Retinal pigment epithelial cell (primary cell): ENCODE measurements around the gene LSR.

ENCODE experiments used
- DNase-seq: peaks from one replicate; pipeline ENCODE4 v3.0.0-alpha.2; 2010; ENCODE audit warnings: low read depth
- H3K4me3 ChIP-seq: 2 replicates; pipeline ENCODE4 v1.5.1; 2011; ENCODE audit warnings: mild to moderate bottlenecking, low read length, control low read depth, moderate library complexity
- TF ChIP-seq, protein P1 (sequence below): conservative IDR thresholded peaks from 2 replicates; pipeline ENCODE4 v1.5.1; 2011; ENCODE audit warnings: low read depth, low read length, control low read depth, inconsistent platforms

Gene LSR

DNA sequence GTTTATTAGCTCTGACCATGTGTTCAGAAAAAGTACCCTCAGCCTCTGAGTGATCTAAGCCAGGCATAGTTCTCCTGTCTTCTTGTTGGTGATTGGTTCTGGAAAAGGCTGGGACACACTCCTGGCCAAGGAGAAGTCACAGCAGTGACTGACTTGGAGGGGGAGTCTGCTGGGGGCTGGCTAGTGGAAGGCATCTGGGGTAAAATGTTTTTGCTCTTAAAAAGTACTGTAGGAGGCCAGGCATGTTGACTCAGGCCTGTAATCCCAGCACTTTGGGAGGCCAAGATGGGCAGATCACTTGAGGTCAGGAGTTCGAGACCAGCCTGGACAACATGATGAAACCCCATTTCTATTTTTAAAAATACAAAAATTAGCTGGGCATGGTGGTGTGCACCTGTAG is 41.9 kb upstream of the LSR start:
- no peak for DNase-seq
- no peak overlapping the region for H3K4me3 ChIP-seq
- TF ChIP-seq, protein P1, sequence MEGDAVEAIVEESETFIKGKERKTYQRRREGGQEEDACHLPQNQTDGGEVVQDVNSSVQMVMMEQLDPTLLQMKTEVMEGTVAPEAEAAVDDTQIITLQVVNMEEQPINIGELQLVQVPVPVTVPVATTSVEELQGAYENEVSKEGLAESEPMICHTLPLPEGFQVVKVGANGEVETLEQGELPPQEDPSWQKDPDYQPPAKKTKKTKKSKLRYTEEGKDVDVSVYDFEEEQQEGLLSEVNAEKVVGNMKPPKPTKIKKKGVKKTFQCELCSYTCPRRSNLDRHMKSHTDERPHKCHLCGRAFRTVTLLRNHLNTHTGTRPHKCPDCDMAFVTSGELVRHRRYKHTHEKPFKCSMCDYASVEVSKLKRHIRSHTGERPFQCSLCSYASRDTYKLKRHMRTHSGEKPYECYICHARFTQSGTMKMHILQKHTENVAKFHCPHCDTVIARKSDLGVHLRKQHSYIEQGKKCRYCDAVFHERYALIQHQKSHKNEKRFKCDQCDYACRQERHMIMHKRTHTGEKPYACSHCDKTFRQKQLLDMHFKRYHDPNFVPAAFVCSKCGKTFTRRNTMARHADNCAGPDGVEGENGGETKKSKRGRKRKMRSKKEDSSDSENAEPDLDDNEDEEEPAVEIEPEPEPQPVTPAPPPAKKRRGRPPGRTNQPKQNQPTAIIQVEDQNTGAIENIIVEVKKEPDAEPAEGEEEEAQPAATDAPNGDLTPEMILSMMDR = no peak

DNA sequence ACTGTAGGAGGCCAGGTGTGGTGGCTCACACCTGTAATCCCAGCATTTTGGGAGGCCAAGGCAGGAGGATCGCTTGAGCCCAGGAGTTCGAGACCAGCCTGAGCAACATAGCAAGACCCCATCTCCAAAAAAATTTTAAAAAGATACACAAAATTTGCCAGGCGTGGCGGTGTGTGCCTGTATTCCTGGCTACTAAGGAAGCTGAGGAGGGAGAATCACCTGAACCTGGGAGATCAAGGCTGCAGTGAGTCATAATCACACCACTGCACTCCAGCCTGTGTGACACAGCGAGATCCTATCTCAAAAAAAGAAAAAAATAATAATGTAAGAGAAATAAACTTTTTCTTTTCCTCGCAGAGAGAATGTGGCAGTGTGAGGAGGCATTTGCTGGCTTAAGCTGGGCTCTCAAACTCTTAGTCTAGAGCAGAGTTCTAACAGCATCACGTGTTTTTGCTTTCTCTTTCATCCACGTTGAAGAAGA is 41.4 kb upstream of the LSR start:
- no peak for DNase-seq
- H3K4me3 ChIP-seq = no peak overlapping the region
- TF ChIP-seq, protein P1 = no peak

DNA sequence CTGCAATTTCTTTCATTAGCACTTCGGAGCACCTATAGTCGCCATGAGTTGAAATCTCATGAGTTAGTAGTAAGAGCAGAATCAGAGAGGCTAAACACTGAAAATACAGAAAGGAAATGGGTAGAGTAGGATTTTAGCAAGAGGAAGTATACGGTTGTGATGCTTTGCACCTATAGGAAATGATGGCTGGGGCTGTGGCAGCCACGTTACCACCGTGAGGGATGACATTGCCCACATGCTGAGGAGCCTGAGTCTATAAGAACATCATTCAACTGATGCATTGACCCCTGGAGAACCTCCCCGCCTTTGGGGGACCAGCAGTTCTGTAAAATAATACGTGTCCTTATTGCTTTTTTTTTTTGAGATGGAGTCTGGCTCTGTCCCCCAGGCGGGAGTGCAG is 40.7 kb upstream of the LSR start:
- TF ChIP-seq, protein P1 = no peak
- no peak for DNase-seq
- H3K4me3 ChIP-seq = no peak overlapping the region

DNA sequence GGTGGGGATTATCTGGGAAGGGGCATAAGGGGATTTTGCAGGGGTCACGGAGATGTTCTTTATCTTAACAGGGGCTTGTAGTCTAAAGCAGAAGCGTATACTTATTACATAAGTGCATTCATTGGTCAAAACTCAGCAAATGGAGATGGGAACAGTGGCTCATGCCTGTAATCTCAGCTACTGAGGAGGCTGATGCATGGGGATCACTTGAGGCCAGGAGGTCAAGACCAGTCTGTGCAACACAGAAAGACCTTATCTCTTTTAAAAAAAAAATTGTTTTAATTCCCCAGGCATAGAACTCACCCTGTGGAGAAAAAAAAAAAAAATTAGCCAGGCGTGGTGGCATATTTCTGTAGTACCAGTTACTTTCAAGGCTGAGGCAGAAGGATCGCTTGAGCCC is 39.2 kb upstream of the LSR start:
- TF ChIP-seq, protein P1 = no peak
- H3K4me3 ChIP-seq = no peak overlapping the region
- DNase-seq = no peak

DNA sequence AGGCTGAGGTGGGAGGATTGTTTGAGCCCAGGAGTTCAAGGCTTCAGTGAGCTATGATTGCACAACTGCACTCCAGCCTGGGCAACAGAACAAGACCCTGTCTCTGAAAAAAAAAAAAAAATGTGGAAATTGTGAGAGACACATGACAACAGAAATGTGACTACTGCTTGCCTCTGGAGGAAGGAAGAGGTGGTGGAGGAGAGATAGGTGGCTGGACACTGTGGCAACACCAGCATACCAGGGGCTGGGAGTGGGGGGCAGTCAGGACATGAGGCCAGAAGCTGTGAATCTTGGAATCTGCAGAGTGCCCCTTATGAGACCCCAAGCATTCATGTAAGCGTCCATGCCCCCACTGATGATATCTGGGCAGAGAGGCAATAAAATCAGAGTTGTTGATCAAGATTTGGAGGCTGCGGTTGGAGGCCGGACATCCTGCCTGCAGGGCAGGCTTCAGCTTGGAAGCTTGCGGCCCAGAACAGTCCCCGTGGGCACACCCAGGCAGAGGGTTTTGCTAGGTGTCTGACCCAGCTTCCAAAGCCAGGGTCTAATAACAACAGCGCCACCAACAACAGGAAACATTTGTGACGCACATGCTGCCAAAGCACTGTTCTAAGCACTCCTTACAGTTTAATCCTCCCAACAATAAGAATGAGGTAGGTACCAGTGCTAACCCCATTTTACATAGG is 37.1 kb upstream of the LSR start:
- TF ChIP-seq, protein P1 = no peak
- DNase-seq = no peak
- H3K4me3 ChIP-seq = no peak overlapping the region

DNA sequence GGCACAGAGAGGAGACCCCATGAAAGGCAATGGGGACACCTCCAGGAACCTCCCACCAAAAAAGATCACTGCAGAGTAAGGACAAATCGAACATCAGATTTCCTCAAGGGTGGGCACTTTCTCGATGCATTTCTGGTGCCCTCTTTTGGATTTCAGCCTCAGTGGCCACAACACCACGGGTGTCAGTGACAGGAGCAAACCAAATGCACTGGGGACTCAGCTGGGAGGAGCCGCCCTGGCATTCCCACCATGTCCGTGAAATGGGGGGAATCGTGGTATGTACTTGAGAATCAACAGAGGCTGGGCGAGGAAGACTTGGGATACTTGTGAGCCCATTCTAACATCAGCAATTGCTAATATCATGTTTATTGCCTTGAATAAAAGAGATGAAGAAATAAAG is 36.6 kb upstream of the LSR start:
- TF ChIP-seq, protein P1 = no peak
- no peak for DNase-seq
- no peak overlapping the region for H3K4me3 ChIP-seq

DNA sequence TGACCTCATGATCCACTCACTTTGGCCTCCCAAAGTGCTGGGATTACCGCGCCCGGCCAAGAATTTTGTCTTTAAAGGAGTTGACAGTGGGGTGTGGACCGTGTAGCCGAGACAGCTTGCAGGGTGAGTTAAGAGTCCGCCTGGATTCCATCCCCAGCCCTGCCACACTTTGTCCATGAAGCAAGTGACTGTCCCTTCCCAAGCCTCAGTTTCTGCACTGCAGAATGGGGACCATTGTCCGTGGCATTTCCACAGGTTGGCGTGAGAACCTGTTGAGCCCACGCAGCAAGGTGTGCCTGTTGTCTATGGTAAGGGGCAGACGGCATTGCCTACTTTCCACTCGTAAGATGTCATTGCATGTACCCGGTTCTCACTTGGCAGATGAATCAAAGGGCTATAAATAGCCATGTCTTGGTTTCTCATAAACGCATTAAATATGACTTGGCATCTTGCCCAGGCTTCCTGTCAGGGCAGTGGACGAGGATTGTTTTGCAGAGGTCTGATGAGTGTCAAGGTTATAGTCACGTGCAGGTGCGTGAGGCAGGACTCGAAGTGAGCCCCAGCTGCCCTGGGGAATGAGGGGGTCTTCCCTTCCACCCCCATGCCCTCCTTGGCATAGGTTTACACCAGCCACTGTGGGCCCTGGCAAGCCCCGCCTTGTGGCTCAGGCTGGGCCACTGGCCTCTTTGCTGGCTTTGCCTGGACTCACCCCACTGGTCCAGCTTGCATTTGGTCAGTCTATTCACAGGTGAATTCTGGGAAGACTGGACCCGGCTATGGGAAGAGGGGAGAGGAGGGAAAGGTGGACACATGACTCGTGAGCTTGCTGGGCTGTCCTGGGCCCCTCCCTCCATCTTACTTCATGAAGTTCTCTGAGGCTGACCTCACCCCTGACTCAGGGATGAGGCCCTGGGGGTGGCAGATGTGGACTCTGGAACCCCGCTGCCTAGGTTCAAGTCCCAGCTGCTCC is 34.9 kb upstream of the LSR start:
- no peak overlapping the region for H3K4me3 ChIP-seq
- TF ChIP-seq, protein P1 = no peak
- DNase-seq = peak; percentile 90
